ENCODE measurements around the gene RIT1. TPM values are rescaled to one million over a fixed set of nuclear protein-coding genes. Genes with fewer than 3 reads are reported as not detected.
A peak's percentile ranks its signal among the peaks of the same experiment; 100 is the strongest.

RIT1 gene
- polyA plus RNA-seq, 3 donors = 50.4 to 54.9 (median 52.9) TPM

DNA sequence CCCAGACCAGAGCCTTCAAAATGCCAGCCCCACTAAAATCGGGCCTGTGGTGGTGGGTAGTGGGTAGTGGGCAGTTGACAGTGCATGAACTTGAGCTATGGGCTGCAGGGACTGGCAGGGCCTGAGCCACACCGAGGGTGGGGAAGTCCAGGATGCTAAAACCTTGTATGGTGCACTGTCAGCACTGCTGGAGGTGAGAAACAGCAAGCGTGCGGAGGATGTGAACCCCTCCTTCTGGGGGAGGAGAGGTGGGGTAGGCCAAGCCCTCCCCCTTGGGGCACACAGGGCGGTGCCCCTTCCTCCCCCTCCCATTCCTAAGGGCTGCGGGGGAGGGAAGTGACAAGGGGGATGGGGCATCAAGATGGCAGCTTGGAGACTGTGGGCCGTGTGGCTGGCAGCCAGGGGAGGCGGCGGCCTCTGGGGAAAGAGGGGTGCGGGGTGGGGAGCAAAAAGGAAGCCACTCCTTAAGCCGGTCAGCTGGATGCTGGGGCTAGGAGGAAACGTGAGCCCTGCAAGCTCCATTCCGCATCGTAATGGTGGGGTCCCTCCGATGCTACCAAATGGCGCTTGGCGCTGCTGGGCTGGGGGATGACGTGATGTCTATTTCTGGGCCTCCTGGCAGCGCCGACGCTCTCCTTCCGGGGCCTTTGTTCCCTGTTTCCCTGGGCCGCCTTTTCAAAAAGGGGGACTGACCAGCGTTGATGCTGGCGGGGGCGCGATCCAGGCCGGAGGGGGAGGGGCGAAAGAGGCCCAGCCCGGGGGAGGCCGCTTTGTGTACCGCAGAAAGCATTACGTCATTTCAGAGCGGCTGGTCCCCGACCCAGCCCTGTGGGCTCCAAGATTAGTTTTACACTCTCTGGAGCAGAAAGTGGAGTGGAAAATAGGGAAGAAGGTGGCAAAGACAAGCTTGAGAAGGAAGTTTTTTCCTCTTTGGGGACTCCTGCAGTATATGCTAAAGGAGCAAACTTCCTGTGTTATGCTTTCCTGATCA is 51.0 kb downstream of the RIT1 start:
- DNase-seq (ENCODE audit: low read depth in 3 of 3, low spot score in 2 of 3) = peak; percentile 56 to 72 (median 64)

DNA sequence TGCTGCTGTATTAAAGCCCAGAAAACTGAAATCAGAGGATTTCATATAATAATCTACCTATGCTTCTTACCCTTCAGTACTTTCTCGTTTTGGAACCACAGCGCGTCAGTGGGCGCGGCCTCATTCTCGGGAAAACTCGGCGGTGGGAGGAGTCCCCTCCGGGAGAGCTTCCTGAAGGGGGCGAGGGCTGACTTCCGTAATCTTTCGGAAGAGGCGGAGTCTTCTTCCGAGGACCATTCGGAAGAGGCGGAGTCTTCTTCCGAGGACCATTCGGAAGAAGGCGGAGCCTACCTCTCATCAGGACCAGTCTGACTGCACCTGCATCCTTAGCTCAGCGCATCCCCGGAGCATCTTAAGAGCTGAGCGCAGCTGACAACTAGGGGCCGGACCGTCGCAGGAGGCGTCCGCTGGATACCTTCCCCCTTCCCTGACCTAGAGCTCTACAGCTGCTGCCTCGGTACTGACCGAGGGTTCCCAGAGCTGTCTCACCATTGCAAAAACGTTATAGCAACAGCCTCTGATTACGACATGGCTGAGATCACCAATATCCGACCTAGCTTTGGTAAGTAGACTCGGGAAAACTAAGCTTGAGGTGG is 51.8 kb downstream of the RIT1 start, which contains the start of gene SYT11:
Gene SYT11 (plus strand): TSS at position 334 of the 596 bp plus-strand sequence. CDS start 195 bp downstream, at position 529.
- DNase-seq (ENCODE audit: low read depth in 3 of 3, low spot score in 2 of 3) = peak; percentile 87 to 97 (median 94)

DNA sequence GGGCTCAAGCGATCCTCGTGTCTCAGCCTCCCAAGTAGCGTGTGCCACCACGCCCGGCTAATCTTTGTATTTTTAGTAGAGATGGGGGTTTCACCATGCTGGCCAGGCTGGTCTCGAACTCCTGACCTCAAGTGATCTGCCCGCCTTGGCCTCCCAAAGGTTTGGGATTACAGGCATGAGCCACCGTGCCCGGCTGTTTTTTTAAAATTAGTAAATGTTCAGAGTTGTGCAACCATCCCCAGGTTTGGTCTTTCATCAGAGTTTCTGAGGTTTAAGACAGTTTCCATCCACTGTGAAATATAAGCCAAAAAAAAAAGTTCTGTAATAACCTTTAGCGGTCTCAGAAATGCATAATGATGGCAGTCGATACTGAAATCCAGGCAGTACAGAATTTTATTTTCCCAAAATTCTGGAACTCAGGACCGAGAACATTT is 52.3 kb downstream of the RIT1 start:
- no peak for DNase-seq (ENCODE audit: low read depth in 3 of 3, low spot score in 2 of 3)

DNA sequence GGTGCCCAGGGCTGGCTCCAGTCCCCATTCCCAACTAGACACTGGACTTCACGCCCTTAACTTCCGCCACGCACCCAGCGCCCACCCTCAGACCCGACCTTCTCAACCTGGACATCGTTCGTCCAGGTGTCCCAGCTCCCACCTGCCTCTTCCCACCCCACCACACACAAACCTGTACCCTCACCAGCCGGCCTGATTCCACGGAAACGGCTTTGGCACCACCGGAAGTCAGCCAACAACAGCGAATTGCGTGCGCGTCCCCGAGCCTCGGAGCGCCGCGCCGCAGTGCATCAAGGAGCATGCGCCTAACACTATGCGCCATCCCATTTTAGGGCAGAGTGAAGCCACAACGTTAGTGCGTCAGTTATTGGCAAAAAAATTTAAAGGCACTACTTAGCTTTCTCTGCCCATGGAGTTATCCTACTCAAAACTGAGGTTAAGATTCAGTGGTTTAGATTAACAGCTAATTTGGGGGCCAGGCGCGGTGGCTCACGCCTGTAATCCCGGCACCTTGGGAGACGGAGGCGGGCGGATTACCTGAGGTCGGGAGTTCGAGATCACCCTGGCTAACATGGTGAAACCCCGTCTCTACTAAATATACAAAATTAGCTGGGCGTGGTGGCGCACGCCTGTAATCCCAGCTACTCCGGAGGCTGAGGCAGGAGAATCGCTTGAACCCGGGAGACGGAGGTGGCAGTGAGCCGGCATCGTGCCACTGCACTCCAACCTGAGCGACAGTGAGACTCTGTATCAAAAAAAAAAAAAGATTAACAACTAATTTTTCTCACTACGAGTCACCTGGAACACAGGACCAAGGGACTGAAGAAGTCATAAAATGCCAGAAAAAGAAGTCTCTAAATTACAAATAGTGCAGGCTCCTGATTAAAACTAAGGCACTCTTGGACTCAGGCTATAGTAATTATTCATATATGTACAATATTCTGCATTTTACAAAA is 53.9 kb downstream of the RIT1 start, which contains the start of gene GON4L:
Gene GON4L (minus strand): TSS at position 240 of the 956 bp plus-strand sequence. CDS start 3,434 bp downstream, outside the sequence.
- DNase-seq (ENCODE audit: low read depth in 3 of 3, low spot score in 2 of 3) = peak; percentile 70 to 85 (median 83)

DNA sequence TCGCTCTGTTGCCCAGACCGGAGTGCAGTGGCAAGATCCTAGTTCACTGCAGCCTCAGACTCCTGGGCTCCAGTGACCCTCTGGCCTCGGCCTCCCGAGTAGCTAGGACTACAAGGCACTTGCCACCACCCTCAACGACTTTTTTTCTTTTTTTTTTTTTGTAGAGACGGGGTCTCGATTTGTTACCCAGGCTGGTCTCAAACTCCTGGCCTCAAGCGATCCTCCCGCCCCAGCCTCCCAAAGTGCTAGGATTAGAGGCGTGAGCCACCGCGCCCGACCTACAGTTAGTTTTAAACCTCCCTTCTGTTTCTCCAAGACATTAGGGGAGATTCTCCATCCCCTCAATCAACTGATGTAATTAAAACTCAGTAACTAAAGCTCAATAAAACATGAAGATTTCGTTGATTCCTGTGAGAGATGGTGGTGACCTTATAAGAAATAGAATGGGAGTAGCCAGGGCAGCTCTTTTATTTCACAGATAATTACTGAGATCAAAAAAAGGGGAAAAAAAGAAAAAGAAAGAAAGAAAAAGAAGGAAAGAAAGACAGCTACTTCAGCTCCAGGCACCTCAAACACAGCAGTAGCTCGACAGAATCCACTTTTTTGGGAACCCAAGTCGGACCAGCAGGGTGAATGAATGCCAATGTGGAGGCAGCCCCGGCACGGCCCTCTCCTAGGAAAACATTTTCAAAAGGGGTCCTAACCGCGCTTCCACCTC is 54.7 kb downstream of the RIT1 start:
- no peak for DNase-seq (ENCODE audit: low read depth in 3 of 3, low spot score in 2 of 3)

DNA sequence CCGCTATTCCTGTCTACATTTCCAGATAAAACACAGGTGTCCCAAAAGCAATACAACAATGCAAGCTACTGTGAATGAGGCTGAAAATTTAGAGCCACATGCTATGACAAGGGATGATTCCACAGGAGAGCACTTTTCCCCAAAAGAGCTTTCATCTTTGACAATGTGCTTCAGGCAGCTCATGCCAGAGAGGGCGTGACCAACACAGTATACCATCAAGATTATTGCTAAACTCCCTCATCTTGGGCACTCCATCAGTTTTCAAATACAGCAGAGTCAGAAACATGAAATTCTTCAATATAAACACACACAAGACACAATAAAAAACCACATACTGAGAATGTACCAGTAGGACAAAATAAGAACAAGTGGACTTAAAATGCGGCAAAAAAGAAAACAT is 60.8 kb downstream of the RIT1 start:
- no peak for DNase-seq (ENCODE audit: low read depth in 3 of 3, low spot score in 2 of 3)

DNA sequence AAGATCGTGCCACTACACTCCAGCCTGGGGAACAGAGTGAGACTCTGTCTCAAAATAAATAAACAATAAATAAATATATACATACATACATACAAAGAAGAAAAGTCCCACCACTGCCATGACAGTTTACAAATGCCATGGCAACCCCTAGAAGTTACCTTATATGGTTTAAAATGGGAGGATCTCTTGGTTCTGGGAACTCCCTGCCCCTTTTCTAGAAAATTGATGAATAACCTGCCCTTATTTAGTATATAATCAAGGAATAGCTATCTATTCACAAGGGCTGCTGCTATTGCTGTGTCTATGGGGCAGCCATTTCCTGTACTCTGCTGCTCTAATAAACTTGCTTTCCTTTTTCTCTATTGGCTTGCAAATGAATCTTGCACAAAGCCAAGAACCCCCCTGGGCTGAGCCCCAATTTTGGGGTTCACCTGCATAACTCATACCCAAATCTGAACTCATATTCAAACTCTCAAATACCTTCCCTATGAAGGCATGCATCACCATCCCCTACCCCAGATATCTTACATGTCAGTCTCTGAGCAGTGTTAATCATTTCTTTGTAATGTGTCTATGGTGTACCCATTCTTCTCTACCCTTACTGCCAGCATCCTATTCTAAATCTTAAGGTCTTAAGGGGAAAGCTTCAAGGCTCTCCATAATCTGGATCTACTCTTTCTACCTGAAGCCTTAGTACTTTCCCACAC is 63.2 kb downstream of the RIT1 start:
- no peak for DNase-seq (ENCODE audit: low read depth in 3 of 3, low spot score in 2 of 3)

Other genes with a start within 250 kb of the RIT1 start
- gene YY1AP1, start 222.6 kb downstream of the RIT1 start, polyA plus RNA-seq (ENCODE audit: insufficient read length in 3 of 3) = 10 to 100 TPM; 68.9 to 81.2 (median 69.1) TPM
- gene DAP3, start 222.3 kb downstream of the RIT1 start, polyA plus RNA-seq (ENCODE audit: insufficient read length in 3 of 3) = 100 to 1,000 TPM; 107 to 116 (median 110) TPM
- gene GON4L, start 54.1 kb downstream of the RIT1 start, polyA plus RNA-seq (ENCODE audit: insufficient read length in 3 of 3) = 10 to 100 TPM; 37.9 to 47.9 (median 40.0) TPM
- gene SYT11, start 51.8 kb downstream of the RIT1 start, polyA plus RNA-seq (ENCODE audit: insufficient read length in 3 of 3) = 10 to 100 TPM; 18.5 to 20.9 (median 20.7) TPM
- 10 to 100 TPM; 46.1 to 48.2 (median 48.1) TPM for gene KHDC4, start 23.1 kb upstream of the RIT1 start, polyA plus RNA-seq (ENCODE audit: insufficient read length in 3 of 3)
- under 1 TPM in 1 of 3 donors, not detected in 2; 0.14 TPM for gene RXFP4, start 30.3 kb upstream of the RIT1 start, polyA plus RNA-seq (ENCODE audit: insufficient read length in 3 of 3)
- 10 to 100 TPM; 73.8 to 82.2 (median 79.5) TPM for gene ARHGEF2, start 67.2 kb upstream of the RIT1 start, polyA plus RNA-seq (ENCODE audit: insufficient read length in 3 of 3)
- 100 to 1,000 TPM; 425 to 439 (median 435) TPM for gene SSR2, start 109.6 kb upstream of the RIT1 start, polyA plus RNA-seq (ENCODE audit: insufficient read length in 3 of 3)
- 10 to 100 TPM; 47.6 to 53.0 (median 49.8) TPM for gene UBQLN4, start 142.4 kb upstream of the RIT1 start, polyA plus RNA-seq (ENCODE audit: insufficient read length in 3 of 3)
- gene LAMTOR2, start 143.4 kb upstream of the RIT1 start, polyA plus RNA-seq (ENCODE audit: insufficient read length in 3 of 3) = 10 to 100 TPM; 52.4 to 58.7 (median 55.7) TPM
- gene RAB25, start 149.8 kb upstream of the RIT1 start, polyA plus RNA-seq (ENCODE audit: insufficient read length in 3 of 3) = 10 to 100 TPM; 48.2 to 62.7 (median 54.4) TPM
- gene MEX3A, start 171.1 kb upstream of the RIT1 start, polyA plus RNA-seq (ENCODE audit: insufficient read length in 3 of 3) = 10 to 100 TPM; 42.6 to 44.5 (median 44.2) TPM
- gene LMNA, start 203.4 kb upstream of the RIT1 start, polyA plus RNA-seq (ENCODE audit: insufficient read length in 3 of 3) = 10 to 100 TPM; 71.7 to 83.8 (median 82.5) TPM
- 10 to 100 TPM; 14.8 to 19.9 (median 18.3) TPM for gene SEMA4A, start 242.2 kb upstream of the RIT1 start, polyA plus RNA-seq (ENCODE audit: insufficient read length in 3 of 3)

Data from right renal cortex interstitium (tissue), 3 donors.